ENCODE results near the gene HJV.
A peak's percentile ranks its signal among the peaks of the same experiment; 100 is the strongest.
"Not testable (repeated sequence)": the region's sequence is repeated elsewhere in the genome, so short reads cannot be mapped to it uniquely, and the experiment has no call there.

The HJV gene

GRCh38 chr1:146046664-146047063, 25.1 kb upstream of the HJV start:
- no peak overlapping the region for H3K9ac ChIP-seq
- H3K9me3 ChIP-seq (replicated peaks in 1 of 11), result no peaks in the 10 kb centered on the region
- H3K4me3 ChIP-seq, result no peak overlapping the region
- no peaks in the 10 kb centered on the region for H3K27me3 ChIP-seq
- TF ChIP-seq Cebpa-rat (IDR thresholded peaks at IDR 0.05), result no peak
- H3K4me1 ChIP-seq, result peaks cover 7 to 35% (median 14%) of the 10 kb centered on the region in 10 experiments; a peak in 18 of 20 replicates
- no peak overlapping the region for H3K27ac ChIP-seq
- no peaks in the 10 kb centered on the region for H4K20me1 ChIP-seq
- no peak overlapping the region for H3K4me2 ChIP-seq
- no peaks in the 10 kb centered on the region for H3K36me3 ChIP-seq

GRCh38 chr1:146039844-146040194, 18.3 kb upstream of the HJV start:
- H3K4me2 ChIP-seq, result peak overlapping the region in 2 of 11 experiments; percentile 84 to 90; a peak in 2 of 22 replicates
- peak overlapping the region in 1 of 10 experiments; percentile 75; a peak in 2 of 20 replicates for H3K4me3 ChIP-seq
- no peaks in the 10 kb centered on the region for H3K36me3 ChIP-seq

GRCh38 chr1:146036965-146037646, 15.6 kb upstream of the HJV start:
- Histone ChIP-seq H3K9ac (peak overlapping the region; percentile 78 to 89 (median 84)), H3K4me3 (peak overlapping the region; percentile 58 to 84 (median 74)), H3K9me3 (replicated peaks in 1 of 11) (no peaks in the 10 kb centered on the region), H3K36me3 (no peaks in the 10 kb centered on the region), H3K27ac (peak overlapping the region; percentile 70 to 86 (median 82); a peak in 21 of 22 replicates), H3K4me2 (peak overlapping the region; percentile 66 to 90 (median 80)), H3K4me1 (peaks cover 5 to 20% (median 13%) of the 10 kb centered on the region in 10 experiments; a peak in 15 of 20 replicates), H3K27me3 (no peaks in the 10 kb centered on the region), H4K20me1 (peaks cover 0 to 6% (median 0%) of the 10 kb centered on the region in 11 experiments; a peak in 2 of 22 replicates)
- TF ChIP-seq Cebpa-rat (IDR thresholded peaks at IDR 0.05), result no peak

More at GRCh38 chr1:146039844-146040194, 18.3 kb upstream of the HJV start:
- no peaks in the 10 kb centered on the region for H3K27me3 ChIP-seq
- peaks cover 0 to 6% (median 0%) of the 10 kb centered on the region in 11 experiments; a peak in 2 of 22 replicates for H4K20me1 ChIP-seq
- no peaks in the 10 kb centered on the region for H3K9me3 ChIP-seq (replicated peaks in 1 of 11)
- H3K4me1 ChIP-seq, result peaks cover 9 to 24% (median 13%) of the 10 kb centered on the region in 10 experiments; a peak in 17 of 20 replicates
- H3K9ac ChIP-seq, result no peak overlapping the region
- peak overlapping the region in 1 of 11 experiments; percentile 86; a peak in 1 of 22 replicates for H3K27ac ChIP-seq
- TF ChIP-seq Cebpa-rat (IDR thresholded peaks at IDR 0.05), result no peak

GRCh38 chr1:146036241-146036964, 14.9 kb upstream of the HJV start:
- Histone ChIP-seq H3K4me1 (peaks cover 5 to 20% (median 13%) of the 10 kb centered on the region in 10 experiments; a peak in 15 of 20 replicates), H3K4me3 (peak overlapping the region; percentile 58 to 84 (median 74)), H4K20me1 (peaks cover 0 to 6% (median 0%) of the 10 kb centered on the region in 11 experiments; a peak in 2 of 22 replicates), H3K4me2 (peak overlapping the region; percentile 66 to 90 (median 80)), H3K27me3 (no peaks in the 10 kb centered on the region), H3K27ac (peak overlapping the region in 9 of 11 experiments; percentile 24 to 86 (median 58); a peak in 12 of 22 replicates), H3K9ac (peak overlapping the region in 10 of 11 experiments; percentile 51 to 89 (median 84); a peak in 18 of 22 replicates), H3K36me3 (no peaks in the 10 kb centered on the region), H3K9me3 (replicated peaks in 1 of 11) (no peaks in the 10 kb centered on the region)
- no peak for TF ChIP-seq Cebpa-rat (IDR thresholded peaks at IDR 0.05)

- H3K9me3 ChIP-seq (replicated peaks in 1 of 11), result no peaks in the 10 kb centered on the region
- peak overlapping the region in 1 of 11 experiments; percentile 68; a peak in 2 of 22 replicates for H3K27ac ChIP-seq
- H3K4me3 ChIP-seq, result peak overlapping the region; percentile 58 to 84 (median 74); a peak in 19 of 20 replicates
- peak overlapping the region; percentile 23 to 90 (median 72); a peak in 20 of 22 replicates for H3K4me2 ChIP-seq
- no peaks in the 10 kb centered on the region for H3K36me3 ChIP-seq
- peaks cover 5 to 20% (median 13%) of the 10 kb centered on the region in 10 experiments; a peak in 15 of 20 replicates for H3K4me1 ChIP-seq
- no peaks in the 10 kb centered on the region for H3K27me3 ChIP-seq
- peaks cover 0 to 6% (median 0%) of the 10 kb centered on the region in 11 experiments; a peak in 2 of 22 replicates for H4K20me1 ChIP-seq
- TF ChIP-seq Cebpa-rat (IDR thresholded peaks at IDR 0.05), result no peak
- peak overlapping the region in 8 of 11 experiments; percentile 2 to 65 (median 38); a peak in 8 of 22 replicates for H3K9ac ChIP-seq
These were observed 13.5 kb upstream of the HJV start for GRCh38 chr1:146035048-146035423.

- no peak for TF ChIP-seq Cebpa-rat (IDR thresholded peaks at IDR 0.05)
- Histone ChIP-seq H3K9me3 (replicated peaks in 1 of 11) (no peaks in the 10 kb centered on the region), H3K27ac (peak overlapping the region in 2 of 11 experiments; percentile 14 to 18; a peak in 4 of 22 replicates), H3K36me3 (no peaks in the 10 kb centered on the region), H3K4me1 (peaks cover 5 to 20% (median 13%) of the 10 kb centered on the region in 10 experiments; a peak in 15 of 20 replicates), H3K27me3 (no peaks in the 10 kb centered on the region), H3K4me2 (peak overlapping the region in 2 of 11 experiments; percentile 14 to 19; a peak in 1 of 22 replicates), H3K9ac (no peak overlapping the region), H4K20me1 (peaks cover 0 to 6% (median 0%) of the 10 kb centered on the region in 11 experiments; a peak in 2 of 22 replicates), H3K4me3 (no peak overlapping the region)
These were observed 11.2 kb upstream of the HJV start for GRCh38 chr1:146032631-146033219.

GRCh38 chr1:146031476-146031875, 9.9 kb upstream of the HJV start:
- H3K27me3 ChIP-seq, result no peaks in the 10 kb centered on the region
- no peaks in the 10 kb centered on the region for H3K9me3 ChIP-seq (replicated peaks in 1 of 11)
- H3K27ac ChIP-seq, result no peak overlapping the region
- H3K4me1 ChIP-seq, result peaks cover 5 to 18% (median 12%) of the 10 kb centered on the region in 10 experiments; a peak in 15 of 20 replicates
- no peak overlapping the region for H3K4me3 ChIP-seq
- H3K4me2 ChIP-seq, result no peak overlapping the region
- peaks cover 0 to 3% (median 0%) of the 10 kb centered on the region in 11 experiments; a peak in 2 of 22 replicates for H4K20me1 ChIP-seq
- H3K9ac ChIP-seq, result no peak overlapping the region; a peak in 1 of 22 replicates
- TF ChIP-seq Cebpa-rat (IDR thresholded peaks at IDR 0.05), result no peak
- H3K36me3 ChIP-seq, result no peaks in the 10 kb centered on the region

GRCh38 chr1:146029117-146029516, 7.6 kb upstream of the HJV start:
- no peak for TF ChIP-seq Cebpa-rat (IDR thresholded peaks at IDR 0.05)
- H3K9ac ChIP-seq, result no peak overlapping the region

GRCh38 chr1:146026650-146027049, 5.1 kb upstream of the HJV start:
- H3K9ac ChIP-seq; H3K4me2 ChIP-seq; H3K9me3 ChIP-seq (replicated peaks in 1 of 11); H4K20me1 ChIP-seq; H3K4me1 ChIP-seq; H3K27ac ChIP-seq; H3K36me3 ChIP-seq; H3K27me3 ChIP-seq; H3K4me3 ChIP-seq: not testable (repeated sequence)

More at GRCh38 chr1:146029117-146029516, 7.6 kb upstream of the HJV start:
- no peaks in the 10 kb centered on the region for H3K9me3 ChIP-seq (replicated peaks in 1 of 11)
- H3K36me3 ChIP-seq, result no peaks in the 10 kb centered on the region
- no peak overlapping the region for H3K4me3 ChIP-seq
- no peaks in the 10 kb centered on the region for H4K20me1 ChIP-seq
- H3K4me1 ChIP-seq, result peaks cover 0 to 10% (median 6%) of the 10 kb centered on the region in 10 experiments; a peak in 9 of 20 replicates
- H3K4me2 ChIP-seq, result no peak overlapping the region
- no peak overlapping the region for H3K27ac ChIP-seq
- H3K27me3 ChIP-seq, result no peaks in the 10 kb centered on the region

GRCh38 chr1:146025787-146026495, 4.4 kb upstream of the HJV start:
- H3K4me1 ChIP-seq, result not testable (repeated sequence)

More at GRCh38 chr1:146025787-146026495, 4.4 kb upstream of the HJV start:
- not testable (repeated sequence) for H3K9me3 ChIP-seq (replicated peaks in 1 of 11); H3K27me3 ChIP-seq; H3K36me3 ChIP-seq; H3K4me2 ChIP-seq; H3K9ac ChIP-seq; H3K27ac ChIP-seq; H4K20me1 ChIP-seq; H3K4me3 ChIP-seq

Measured in BLaER1 treated with 17β-estradiol and CSF1 and Interleukin-3, amounts not matched to agents 10 nM and 100 nM (cell line).